Fibroblast of skin of left quadriceps (primary cell): ENCODE measurements around the gene CD22.

Experiments
- DNase-seq, 2 experiments: peaks; one replicate each; pipeline ENCODE4 v3.0.0-alpha.2; 2013; ENCODE audit warnings: low read depth in 2 of 2

Gene CD22

GRCh38 chr19:35341565-35342225, 12.7 kb downstream of the CD22 start:
- DNase-seq, result no peak

GRCh38 chr19:35342430-35342829, 13.4 kb downstream of the CD22 start:
- DNase-seq, result no peak

- no peak for DNase-seq
These were observed 15.6 kb downstream of the CD22 start for GRCh38 chr19:35344511-35345031.

GRCh38 chr19:35345671-35346111, 16.7 kb downstream of the CD22 start:
- DNase-seq, result no peak

- no peak for DNase-seq
These were observed 17.4 kb downstream of the CD22 start for GRCh38 chr19:35346193-35347052.

GRCh38 chr19:35347171-35347929, 18.4 kb downstream of the CD22 start, which contains the start of gene FFAR1:
Gene FFAR1, plus strand, starts transcription at chr19:35347902. Its CDS starts 3,650 bp downstream, at chr19:35351552.
- no peak for DNase-seq

- no peak for DNase-seq
These were observed 18.9 kb downstream of the CD22 start for GRCh38 chr19:35347930-35348298.

GRCh38 chr19:35348911-35349611, 20.1 kb downstream of the CD22 start:
- no peak for DNase-seq

GRCh38 chr19:35349614-35350521, 20.9 kb downstream of the CD22 start:
- no peak for DNase-seq

GRCh38 chr19:35350591-35350990, 21.6 kb downstream of the CD22 start:
- no peak for DNase-seq

- DNase-seq, result no peak
These were observed 22.6 kb downstream of the CD22 start for GRCh38 chr19:35351411-35352176.

- no peak for DNase-seq
These were observed 23.1 kb downstream of the CD22 start for GRCh38 chr19:35352177-35352447.

- DNase-seq, result peak; percentile 35 to 38
These were observed 23.7 kb downstream of the CD22 start for GRCh38 chr19:35352448-35353304.

GRCh38 chr19:35353635-35354034, 24.6 kb downstream of the CD22 start:
- DNase-seq, result no peak

GRCh38 chr19:35354898-35355297, 25.9 kb downstream of the CD22 start:
- DNase-seq, result no peak

GRCh38 chr19:35355791-35356460, 26.9 kb downstream of the CD22 start:
- DNase-seq, result no peak

- DNase-seq, result peak; percentile 29 to 37
These were observed 29.0 kb downstream of the CD22 start, which contains the start of gene FFAR3 for GRCh38 chr19:35357867-35358573. Gene FFAR3, plus strand, starts transcription at chr19:35358460. Its CDS starts 431 bp downstream, at chr19:35358891.
